Activated B cell treated with CpG ODN at 0.5 μM for 24 hours (primary cell): ENCODE results near the gene XRCC4. TPM values are rescaled to one million over a fixed set of nuclear protein-coding genes. Genes with fewer than 3 reads are reported as not detected.
"Not testable (repeated sequence)": the region's sequence is repeated elsewhere in the genome, so short reads cannot be mapped to it uniquely, and the experiment has no call there.

ENCODE experiments used
- ATAC-seq: fragments of 200-7000 bp; cut with Tn5 transposase; one replicate; pipeline ENCODE4 v1.10.0; 2021; ENCODE audit warnings: low read depth, mild to moderate bottlenecking, moderate library complexity
- CTCF ChIA-PET: fragments of 350-600 bp; sonication (Branson Sonifier 250); formaldehyde crosslinking; loops from one replicate; lab custom pipeline; 2021; ENCODE audit warnings: antibody characterized with exemption; lab: Charles Lee
- POLR2A ChIA-PET: fragments of 350-600 bp; sonication (Branson Sonifier 250); formaldehyde crosslinking; loops from one replicate; lab custom pipeline; 2021; ENCODE audit warnings: antibody characterized with exemption; lab: Charles Lee
- DNase-seq: peaks from one replicate; pipeline ENCODE4 v3.0.0; 2022
- H3K27ac Mint-ChIP-seq: one replicate; pipeline ENCODE4 v1.8.0; 2020; ENCODE audit warnings: mixed read lengths
- H3K27me3 Mint-ChIP-seq: one replicate; pipeline ENCODE4 v1.8.0; 2021; ENCODE audit warnings: mixed read lengths
- H3K36me3 Mint-ChIP-seq: one replicate; pipeline ENCODE4 v1.8.0; 2021; ENCODE audit warnings: low read depth, mixed read lengths
- H3K4me1 Mint-ChIP-seq: one replicate; pipeline ENCODE4 v1.8.0; 2021; ENCODE audit warnings: mixed read lengths
- H3K4me3 Mint-ChIP-seq: one replicate; pipeline ENCODE4 v1.8.0; 2020; ENCODE audit warnings: mild to moderate bottlenecking, mixed read lengths
- H3K9me3 Mint-ChIP-seq: one replicate; pipeline ENCODE4 v1.8.0; 2020; ENCODE audit warnings: mixed read lengths
- CTCF ChIP-seq: fragments of 200-600 bp; IDR thresholded peaks from one replicate; pipeline ENCODE4 v1.8.0; 2022; ENCODE audit warnings: antibody characterized with exemption, mild to moderate bottlenecking
- intact Hi-C: fragments of 100-400 bp; cut with micrococcal nuclease; formaldehyde crosslinking; loops from one replicate; pipeline ENCODE4 v1.15.1; 2024
- total RNA-seq: library from RNA; stranded (reverse); gene quantifications from 2 replicates; pipeline ENCODE4 v1.2.3, GENCODE V29; 2022

The XRCC4 gene
- total RNA-seq, 1 donor from 2014 or later: 8.5 TPM

GRCh38 chr5:83055166-83055565, 22.2 kb upstream of the XRCC4 start:
- peaks cover 74% of the 10 kb centered on the region for H3K36me3 Mint-ChIP-seq
- TF ChIP-seq CTCF: no peak
- CTCF ChIA-PET: no interaction called here

GRCh38 chr5:83058726-83059125, 18.6 kb upstream of the XRCC4 start:
- ChIA-PET POLR2A (no interaction called here), CTCF (no interaction called here)
- Mint-ChIP-seq H3K9me3 (no peaks in the 10 kb centered on the region), H3K4me1 (peaks cover 17% of the 10 kb centered on the region), H3K27me3 (no peaks in the 10 kb centered on the region), H3K4me3 (no peak overlapping the region), H3K36me3 (peaks cover 83% of the 10 kb centered on the region), H3K27ac (no peak overlapping the region)
- DNase-seq (no peak), ATAC-seq (no peak)
- TF ChIP-seq CTCF: no peak
- intact Hi-C loops: no loop called here

More at GRCh38 chr5:83055166-83055565, 22.2 kb upstream of the XRCC4 start:
- no peaks in the 10 kb centered on the region for H3K9me3 Mint-ChIP-seq
- peaks cover 17% of the 10 kb centered on the region for H3K4me1 Mint-ChIP-seq
- H3K27ac Mint-ChIP-seq: no peak overlapping the region
- no peak for DNase-seq
- intact Hi-C loops: no loop called here
- no peaks in the 10 kb centered on the region for H3K27me3 Mint-ChIP-seq
- no peak overlapping the region for H3K4me3 Mint-ChIP-seq
- POLR2A ChIA-PET: no interaction called here
- no peak for ATAC-seq

- Mint-ChIP-seq H3K4me1 (peaks cover 17% of the 10 kb centered on the region), H3K9me3 (no peaks in the 10 kb centered on the region), H3K27me3 (no peaks in the 10 kb centered on the region), H3K27ac (no peak overlapping the region), H3K36me3 (peaks cover 80% of the 10 kb centered on the region), H3K4me3 (no peak overlapping the region)
- no peak for ATAC-seq
- TF ChIP-seq CTCF: no peak
- ChIA-PET POLR2A (no interaction called here), CTCF (no interaction called here)
- intact Hi-C loops: no loop called here
- no peak for DNase-seq
These were observed 18.0 kb upstream of the XRCC4 start for GRCh38 chr5:83059341-83059740.

- no peak for TF ChIP-seq CTCF
- no peak overlapping the region for H3K4me3 Mint-ChIP-seq
- H3K27me3 Mint-ChIP-seq: no peaks in the 10 kb centered on the region
- no peak for ATAC-seq
- DNase-seq: no peak
- POLR2A ChIA-PET: no interaction called here
- CTCF ChIA-PET: interaction anchor here (0.6 kb wide), 1 partner anchor 1660 kb away, joined by 3 read pairs; no protein-coding TSS in a partner anchor
- H3K9me3 Mint-ChIP-seq: no peaks in the 10 kb centered on the region
- H3K27ac Mint-ChIP-seq: no peak overlapping the region
- intact Hi-C loops: loop anchor here (1.0 kb wide), 1 partner anchor 10 kb away; no protein-coding TSS in a partner anchor
- peaks cover 35% of the 10 kb centered on the region for H3K36me3 Mint-ChIP-seq
- peaks cover 21% of the 10 kb centered on the region for H3K4me1 Mint-ChIP-seq
These were observed 10.7 kb upstream of the XRCC4 start for GRCh38 chr5:83066548-83067110.

- ATAC-seq, POLR2A ChIA-PET, H3K27me3 Mint-ChIP-seq, CTCF ChIA-PET, DNase-seq, H3K27ac Mint-ChIP-seq, H3K4me3 Mint-ChIP-seq, H3K9me3 Mint-ChIP-seq: not testable (repeated sequence)
- intact Hi-C loops: loop anchor here (1.0 kb wide), 1 partner anchor 9 kb away; no protein-coding TSS in a partner anchor
- Mint-ChIP-seq H3K36me3 (peaks cover 34% of the 10 kb centered on the region), H3K4me1 (peaks cover 26% of the 10 kb centered on the region)
These were observed 10.0 kb upstream of the XRCC4 start for GRCh38 chr5:83067377-83067776.
